Mesodermal cell (in vitro differentiated cells): ENCODE data around the gene LIPC.
A peak's percentile ranks its signal among the peaks of the same experiment; 100 is the strongest.

Experiments used
- H3K27ac ChIP-seq: 2 replicates; pipeline ENCODE4 v1.7.0; 2013; ENCODE audit warnings: mild to moderate bottlenecking, low read depth, low read length, moderate library complexity; ENCODE audit not compliant: severe bottlenecking
- H3K36me3 ChIP-seq: 2 replicates; pipeline ENCODE4 v1.7.1; 2013; ENCODE audit warnings: mild to moderate bottlenecking, low read length, moderate library complexity; ENCODE audit not compliant: control insufficient read depth, insufficient read depth
- H3K4me1 ChIP-seq: one replicate; pipeline ENCODE4 v1.7.1; 2013; ENCODE audit warnings: mild to moderate bottlenecking, low read length; ENCODE audit not compliant: insufficient read depth, control insufficient read depth, poor library complexity, severe bottlenecking
- H3K4me3 ChIP-seq: 2 replicates; pipeline ENCODE4 v1.7.0; 2013; ENCODE audit warnings: low read length, control low read depth, mild to moderate bottlenecking; ENCODE audit not compliant: insufficient read depth, poor library complexity, severe bottlenecking; ENCODE audit errors: extremely low read depth
- H3K9me3 ChIP-seq: 2 replicates; pipeline ENCODE4 v1.7.1; 2013; ENCODE audit warnings: mild to moderate bottlenecking, low read length, moderate library complexity; ENCODE audit not compliant: control insufficient read depth
- WGBS, 2 experiments: methylation state at CpG; one replicate each; pipeline ENCODE4 v1.1.5; 2013; ENCODE audit warnings: missing lambda C conversion rate in 2 of 2; ENCODE audit not compliant: insufficient coverage in 2 of 2; 5-methylcytosine and 5-hydroxymethylcytosine counted together

Gene LIPC

DNA sequence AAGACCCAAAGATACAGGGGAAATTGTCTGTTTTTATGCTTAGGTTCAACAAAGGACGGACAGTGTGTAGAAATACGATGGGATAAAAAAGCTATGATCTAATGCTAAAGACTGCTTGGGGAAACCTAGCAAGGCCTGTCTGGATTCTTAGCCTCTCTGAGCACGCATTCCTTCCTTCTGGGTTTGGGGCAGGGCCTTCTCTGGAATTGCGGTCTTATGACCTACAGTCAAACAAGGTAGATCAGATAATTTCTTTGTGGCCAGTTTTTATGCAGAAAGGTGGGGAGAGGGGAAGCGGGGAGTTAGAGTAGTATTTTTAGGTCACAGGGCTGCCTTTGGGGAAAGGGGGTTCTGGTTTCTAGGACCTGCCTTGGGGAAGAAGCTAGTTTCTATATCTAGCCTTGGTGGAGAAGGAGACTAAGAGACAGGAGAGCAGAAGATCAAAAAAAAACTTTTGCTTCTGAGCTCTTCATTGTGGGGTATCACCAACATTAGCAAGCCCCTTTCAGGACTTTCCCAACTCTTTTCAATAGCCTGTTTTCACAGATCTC lies 39.1 kb upstream of the LIPC start:
- Histone ChIP-seq H3K9me3 (no peaks in the 10 kb centered on the region), H3K36me3 (no peaks in the 10 kb centered on the region), H3K27ac (peak overlapping the region; percentile 52), H3K4me3 (no peak overlapping the region), H3K4me1 (peaks cover 20% of the 10 kb centered on the region)
- 87 to 92% methylated on average over 5 of the region's 5 CpGs for WGBS, 2 experiments

DNA sequence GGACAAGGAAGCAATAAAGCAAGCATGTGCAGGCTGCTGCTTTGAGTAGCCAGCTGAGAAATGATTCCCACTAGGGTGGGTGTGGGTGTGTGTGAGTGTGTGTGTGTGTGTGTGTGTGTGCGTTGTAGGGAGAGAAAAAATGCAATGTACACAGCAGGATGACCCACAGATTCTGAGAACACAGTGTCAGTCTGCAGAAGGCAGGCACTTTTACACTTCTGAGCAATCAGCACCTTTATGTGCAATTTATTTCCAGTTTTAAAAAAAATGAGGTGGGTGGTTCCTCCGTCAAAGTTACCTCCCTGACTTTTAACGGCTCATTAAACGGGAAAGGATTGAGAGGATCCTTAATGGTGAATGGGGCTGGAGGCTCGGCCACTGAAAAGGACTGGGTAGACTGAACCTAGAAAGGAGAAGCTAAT lies 38.5 kb upstream of the LIPC start:
- H3K9me3 ChIP-seq, result no peaks in the 10 kb centered on the region
- H3K36me3 ChIP-seq, result no peaks in the 10 kb centered on the region
- no peak overlapping the region for H3K4me3 ChIP-seq
- peak overlapping the region; percentile 52 for H3K27ac ChIP-seq
- H3K4me1 ChIP-seq, result peaks cover 20% of the 10 kb centered on the region
- 76 to 92% methylated on average over 3 to 4 of the region's 5 CpGs for WGBS, 2 experiments

DNA sequence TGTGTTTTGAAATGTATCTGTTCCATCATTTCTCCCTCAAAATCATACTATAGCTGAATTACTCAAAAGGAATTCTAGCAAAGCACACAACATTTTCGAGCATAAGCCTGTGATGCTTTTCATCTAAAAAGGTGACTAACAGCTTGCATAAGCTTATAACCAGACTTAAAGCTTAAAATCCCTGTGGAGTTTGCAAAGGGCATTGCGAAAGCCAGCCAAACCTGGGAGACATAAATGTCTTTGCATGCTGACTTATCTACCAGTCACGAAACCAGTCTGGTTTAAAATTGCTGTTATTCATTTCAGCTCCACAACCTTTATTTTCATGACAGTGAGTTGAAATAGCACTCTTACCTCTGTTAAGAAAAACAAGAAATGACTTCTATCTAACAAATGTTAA lies 35.6 kb upstream of the LIPC start:
- Histone ChIP-seq H3K9me3 (no peaks in the 10 kb centered on the region), H3K36me3 (no peaks in the 10 kb centered on the region), H3K4me3 (no peak overlapping the region), H3K4me1 (peaks cover 20% of the 10 kb centered on the region), H3K27ac (no peak overlapping the region)
- WGBS, 2 experiments, result 69 to 88% methylated on average over 2 of the region's 3 CpGs

- 100% methylated on average over 1 of the region's 1 CpG for WGBS, 2 experiments
- Histone ChIP-seq H3K4me3 (no peak overlapping the region), H3K36me3 (no peaks in the 10 kb centered on the region), H3K9me3 (no peaks in the 10 kb centered on the region), H3K27ac (no peak overlapping the region), H3K4me1 (peaks cover 5% of the 10 kb centered on the region)
Measured at GRCh38 chr15:58398071-58398470, 33.7 kb upstream of the LIPC start.

GRCh38 chr15:58398643-58399042 lies 33.1 kb upstream of the LIPC start:
- no peak overlapping the region for H3K4me3 ChIP-seq
- WGBS, 2 experiments, result 93 to 95% methylated on average over 6 of the region's 6 CpGs

DNA sequence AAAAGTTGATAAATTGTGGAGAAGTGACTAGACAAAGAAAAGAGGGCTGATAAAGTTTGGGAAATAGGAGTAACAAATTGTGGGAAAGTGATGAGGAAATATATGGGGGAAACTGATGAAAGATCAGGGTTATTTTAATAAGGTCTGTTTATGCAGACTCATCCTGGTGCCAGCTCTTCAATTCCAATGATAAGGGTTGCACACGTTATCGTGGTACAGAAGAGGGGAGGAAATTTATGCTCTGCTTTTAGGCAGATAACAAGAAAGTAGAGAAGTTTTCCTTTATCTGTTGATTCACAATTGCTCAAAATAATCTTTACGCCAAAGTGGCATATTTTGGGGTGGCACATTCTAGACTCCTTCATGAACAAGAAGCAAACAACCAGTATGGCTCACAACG lies 32.1 kb upstream of the LIPC start:
- WGBS, 2 experiments, result 93 to 100% methylated on average over 2 of the region's 4 CpGs
- Histone ChIP-seq H3K27ac (no peak overlapping the region), H3K4me1 (no peaks in the 10 kb centered on the region), H3K36me3 (no peaks in the 10 kb centered on the region), H3K4me3 (no peak overlapping the region), H3K9me3 (no peaks in the 10 kb centered on the region)

More at GRCh38 chr15:58398643-58399042, 33.1 kb upstream of the LIPC start:
- H3K9me3 ChIP-seq, result no peaks in the 10 kb centered on the region
- no peaks in the 10 kb centered on the region for H3K36me3 ChIP-seq
- no peaks in the 10 kb centered on the region for H3K4me1 ChIP-seq
- no peak overlapping the region for H3K27ac ChIP-seq

- no peaks in the 10 kb centered on the region for H3K4me1 ChIP-seq
- H3K9me3 ChIP-seq, result no peaks in the 10 kb centered on the region
- 75 to 96% methylated on average over 4 of the region's 6 CpGs for WGBS, 2 experiments
- H3K4me3 ChIP-seq, result no peak overlapping the region
- no peak overlapping the region for H3K27ac ChIP-seq
- no peaks in the 10 kb centered on the region for H3K36me3 ChIP-seq
Measured at GRCh38 chr15:58401276-58401675, 30.5 kb upstream of the LIPC start.

DNA sequence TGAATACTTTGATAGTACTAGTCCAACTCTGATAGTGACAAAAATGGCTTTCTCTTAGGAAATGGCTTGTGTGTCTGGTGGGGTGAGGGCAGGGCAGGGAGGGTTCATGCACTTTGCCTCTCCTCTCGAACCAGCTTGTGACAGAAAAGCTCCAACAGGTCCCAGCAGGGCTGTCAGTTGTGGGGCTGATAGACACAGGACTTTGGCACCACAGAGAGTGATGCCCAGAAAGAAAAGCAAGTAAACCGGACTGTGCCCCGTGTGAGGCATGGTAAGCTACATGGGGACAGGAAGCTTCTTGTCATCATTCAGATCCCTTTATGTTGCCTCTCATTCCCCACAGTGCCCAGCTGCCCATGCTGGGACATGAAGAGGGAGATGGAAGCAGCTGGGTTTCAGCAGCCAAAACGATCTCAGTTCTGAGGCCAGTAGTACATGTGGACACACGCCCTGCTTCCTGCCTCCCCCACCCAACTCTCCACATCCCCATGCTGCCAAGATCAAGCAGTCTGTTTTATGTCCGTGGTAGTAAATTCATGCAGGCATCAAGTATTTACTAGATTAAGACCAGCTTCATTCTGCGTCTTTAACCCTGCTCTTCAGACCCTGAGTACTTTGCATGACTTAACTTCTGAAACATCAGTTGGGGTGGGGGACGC lies 29.7 kb upstream of the LIPC start:
- Histone ChIP-seq H3K36me3 (no peaks in the 10 kb centered on the region), H3K4me3 (no peak overlapping the region), H3K4me1 (no peaks in the 10 kb centered on the region), H3K9me3 (no peaks in the 10 kb centered on the region), H3K27ac (no peak overlapping the region)
- 90 to 95% methylated on average over 3 to 4 of the region's 8 CpGs for WGBS, 2 experiments

- no peak overlapping the region for H3K4me3 ChIP-seq
- H3K36me3 ChIP-seq, result no peaks in the 10 kb centered on the region
- no peaks in the 10 kb centered on the region for H3K4me1 ChIP-seq
- 80% methylated on average over 1 of the region's 4 CpGs; no CpG with 5 or more reads in 1 of the 2 experiments for WGBS, 2 experiments
- no peaks in the 10 kb centered on the region for H3K9me3 ChIP-seq
- H3K27ac ChIP-seq, result no peak overlapping the region
Measured at GRCh38 chr15:58403581-58403980, 28.2 kb upstream of the LIPC start.

DNA sequence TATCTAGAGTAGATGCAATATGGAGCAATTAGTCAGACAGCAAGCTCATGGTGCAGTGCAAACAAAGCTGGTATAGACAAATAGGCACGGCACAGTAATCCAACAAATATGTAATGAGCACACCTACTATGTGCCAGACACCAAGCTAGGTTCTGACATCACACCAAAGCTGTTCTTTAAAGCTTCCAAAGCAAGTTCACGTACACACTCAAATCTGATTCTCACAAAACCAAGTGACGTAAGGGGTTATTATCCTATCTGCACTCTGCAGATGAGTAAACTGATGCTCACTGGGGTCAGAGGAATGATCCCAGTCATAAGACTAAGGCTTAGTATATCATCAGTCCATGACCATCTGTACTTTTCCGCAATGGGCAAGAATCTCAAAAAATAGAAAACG lies 27.8 kb upstream of the LIPC start:
- Histone ChIP-seq H3K4me1 (no peaks in the 10 kb centered on the region), H3K9me3 (no peaks in the 10 kb centered on the region), H3K36me3 (no peaks in the 10 kb centered on the region), H3K4me3 (no peak overlapping the region), H3K27ac (no peak overlapping the region)
- 90 to 98% methylated on average over 4 of the region's 5 CpGs for WGBS, 2 experiments

DNA sequence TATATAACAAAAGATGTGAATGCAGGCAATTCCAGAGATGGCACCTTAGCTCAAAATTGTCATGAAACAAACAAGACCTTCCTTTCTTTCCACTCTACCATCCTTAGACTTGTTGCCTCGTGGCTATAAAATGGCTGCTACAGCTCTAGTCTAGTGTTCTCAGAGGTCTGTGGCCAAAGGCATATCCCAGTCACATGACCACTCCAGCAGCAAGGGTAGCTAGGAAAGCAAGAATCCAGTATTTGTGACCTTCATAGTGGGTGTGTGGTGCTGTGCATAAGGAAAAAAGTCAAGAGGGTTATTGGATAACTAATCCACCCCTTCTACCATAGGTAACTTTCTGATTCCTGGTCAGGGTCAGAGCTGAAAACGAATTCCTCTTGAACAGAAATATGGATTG lies 27.1 kb upstream of the LIPC start:
- no peaks in the 10 kb centered on the region for H3K9me3 ChIP-seq
- 91% methylated on average over 1 of the region's 2 CpGs; no CpG with 5 or more reads in 1 of the 2 experiments for WGBS, 2 experiments

More for the DNA sequence above, 27.1 kb upstream of the LIPC start:
- no peak overlapping the region for H3K27ac ChIP-seq
- no peaks in the 10 kb centered on the region for H3K4me1 ChIP-seq
- H3K4me3 ChIP-seq, result no peak overlapping the region
- no peaks in the 10 kb centered on the region for H3K36me3 ChIP-seq
